WTC11 (cell line): ENCODE results near the gene CDH22. TPM values are rescaled to one million over a fixed set of nuclear protein-coding genes. Genes with fewer than 3 reads are reported as not detected.

Source experiments
- ATAC-seq: fragments of 200-7000 bp; cut with Tn5 transposase; 2 replicates; pipeline ENCODE4 v1.10.0; 2021; ENCODE audit warnings: mild to moderate bottlenecking, moderate library complexity
- CTCF ChIA-PET: fragments of 300-600 bp; sonication (Branson Sonifier 250); formaldehyde crosslinking; loops from one replicate; lab custom pipeline; 2021; ENCODE audit warnings: antibody characterized with exemption; lab: Charles Lee
- POLR2A ChIA-PET: fragments of 350-600 bp; sonication (Branson Sonifier 250); formaldehyde crosslinking; loops from one replicate; lab custom pipeline; 2021; ENCODE audit warnings: antibody characterized with exemption; lab: Charles Lee
- DNase-seq: peaks from one replicate; pipeline ENCODE4 v3.0.0; 2021; ENCODE audit warnings: low spot score
- H3K27ac Mint-ChIP-seq: 2 replicates; pipeline ENCODE4 v1.8.0; 2021; ENCODE audit warnings: mixed read lengths
- H3K27me3 Mint-ChIP-seq: 2 replicates; pipeline ENCODE4 v1.8.0; 2021; ENCODE audit warnings: low read depth, mild to moderate bottlenecking, moderate library complexity, mixed read lengths
- H3K36me3 Mint-ChIP-seq: 2 replicates; pipeline ENCODE4 v1.8.0; 2021; ENCODE audit warnings: mixed read lengths
- H3K4me1 Mint-ChIP-seq: 2 replicates; pipeline ENCODE4 v1.8.0; 2022; ENCODE audit warnings: mixed read lengths
- H3K4me3 Mint-ChIP-seq: 2 replicates; pipeline ENCODE4 v1.8.0; 2021; ENCODE audit warnings: mild to moderate bottlenecking, moderate library complexity, mixed read lengths
- H3K9me3 Mint-ChIP-seq: 2 replicates; pipeline ENCODE4 v1.8.0; 2021; ENCODE audit warnings: mixed read lengths
- ATF1 ChIP-seq: sonication (generic); formaldehyde crosslinking; IDR thresholded peaks from 2 replicates; pipeline ENCODE4 v1.8.1; 2023; ENCODE audit warnings: mild to moderate bottlenecking, moderate library complexity, missing genetic modification reagents
- ATF6 ChIP-seq: sonication (generic); formaldehyde crosslinking; IDR thresholded peaks from 2 replicates; pipeline ENCODE4 v1.8.1; 2023; ENCODE audit warnings: mild to moderate bottlenecking, missing genetic modification reagents
- CBFB ChIP-seq: sonication (generic); formaldehyde crosslinking; IDR thresholded peaks from 2 replicates; pipeline ENCODE4 v1.8.1; 2022; ENCODE audit warnings: mild to moderate bottlenecking, low read depth, missing genetic modification reagents
- CDX4 ChIP-seq: fragments of 250-450 bp; sonication (Bioruptor Pico); IDR thresholded peaks from 2 replicates; pipeline ENCODE4 v1.9.0; 2021; ENCODE audit warnings: moderate library complexity, mild to moderate bottlenecking, inconsistent platforms, borderline replicate concordance
- CREB1 ChIP-seq: sonication (generic); formaldehyde crosslinking; IDR thresholded peaks from 2 replicates; pipeline ENCODE4 v1.8.0; 2023; ENCODE audit warnings: mild to moderate bottlenecking, missing genetic modification reagents
- CREM ChIP-seq: sonication (generic); formaldehyde crosslinking; IDR thresholded peaks from 2 replicates; pipeline ENCODE4 v1.8.1; 2022; ENCODE audit warnings: mild to moderate bottlenecking, missing genetic modification reagents, moderate library complexity
- CTCF ChIP-seq: fragments of 200-600 bp; IDR thresholded peaks from 2 replicates; pipeline ENCODE4 v1.8.0; 2022; ENCODE audit warnings: antibody characterized with exemption
- ELF4 ChIP-seq: sonication (generic); formaldehyde crosslinking; IDR thresholded peaks from 2 replicates; pipeline ENCODE4 v1.8.1; 2022; ENCODE audit warnings: low read depth, mild to moderate bottlenecking, moderate library complexity, missing genetic modification reagents
- FOXK1 ChIP-seq: sonication (generic); formaldehyde crosslinking; IDR thresholded peaks from 2 replicates; pipeline ENCODE4 v1.8.0; 2022; ENCODE audit warnings: mild to moderate bottlenecking, moderate library complexity, missing genetic modification reagents
- IRF1 ChIP-seq: sonication (generic); formaldehyde crosslinking; IDR thresholded peaks from 2 replicates; pipeline ENCODE4 v1.8.0; 2023; ENCODE audit warnings: missing genetic modification reagents
- JAZF1 ChIP-seq: fragments of 250-450 bp; sonication (Bioruptor Pico); IDR thresholded peaks from 2 replicates; pipeline ENCODE4 v1.9.0; 2021; ENCODE audit warnings: moderate library complexity, mild to moderate bottlenecking, inconsistent platforms
- MAX ChIP-seq: sonication (generic); formaldehyde crosslinking; IDR thresholded peaks from 2 replicates; pipeline ENCODE4 v1.8.0; 2022; ENCODE audit warnings: mild to moderate bottlenecking, missing genetic modification reagents
- MXD4 ChIP-seq: fragments of 250-450 bp; sonication (Bioruptor Pico); IDR thresholded peaks from 2 replicates; pipeline ENCODE4 v1.8.0; 2021; ENCODE audit warnings: mild to moderate bottlenecking, moderate library complexity, borderline replicate concordance
- NFATC4 ChIP-seq: fragments of 250-450 bp; sonication (Bioruptor Pico); IDR thresholded peaks from 2 replicates; pipeline ENCODE4 v1.9.0; 2021; ENCODE audit warnings: mild to moderate bottlenecking
- PRDM15 ChIP-seq: sonication (generic); formaldehyde crosslinking; IDR thresholded peaks from 2 replicates; pipeline ENCODE4 v1.8.0; 2022; ENCODE audit warnings: missing genetic modification reagents
- PRRX2 ChIP-seq: fragments of 250-450 bp; sonication (Bioruptor Pico); IDR thresholded peaks from 2 replicates; pipeline ENCODE4 v1.8.0; 2021; ENCODE audit warnings: mild to moderate bottlenecking
- SP1 ChIP-seq: sonication (generic); formaldehyde crosslinking; conservative IDR thresholded peaks from 2 replicates; pipeline ENCODE4 v1.8.1; 2022; ENCODE audit warnings: missing genetic modification reagents
- TCF7 ChIP-seq: sonication (generic); formaldehyde crosslinking; IDR thresholded peaks from 2 replicates; pipeline ENCODE4 v1.8.0; 2022; ENCODE audit warnings: mild to moderate bottlenecking, low read depth, missing genetic modification reagents, moderate library complexity
- TP53 ChIP-seq: sonication (generic); formaldehyde crosslinking; IDR thresholded peaks from 2 replicates; pipeline ENCODE4 v1.8.1; 2023; ENCODE audit warnings: mild to moderate bottlenecking, missing genetic modification reagents
- USF1 ChIP-seq: sonication (generic); formaldehyde crosslinking; IDR thresholded peaks from 2 replicates; pipeline ENCODE4 v1.8.0; 2022; ENCODE audit warnings: mild to moderate bottlenecking, missing genetic modification reagents
- ZNF121 ChIP-seq: sonication (generic); formaldehyde crosslinking; IDR thresholded peaks from 2 replicates; pipeline ENCODE4 v1.8.0; 2023; ENCODE audit warnings: missing genetic modification reagents
- ZNF138 ChIP-seq: sonication (generic); formaldehyde crosslinking; conservative IDR thresholded peaks from 2 replicates; pipeline ENCODE4 v1.8.1; 2022; ENCODE audit warnings: mild to moderate bottlenecking, moderate library complexity, missing genetic modification reagents
- ZNF232 ChIP-seq: sonication (generic); formaldehyde crosslinking; IDR thresholded peaks from 2 replicates; pipeline ENCODE4 v1.8.0; 2022; ENCODE audit warnings: mild to moderate bottlenecking, missing genetic modification reagents
- total RNA-seq: library from RNA; stranded (reverse); gene quantifications from 3 replicates; pipeline ENCODE4 v1.2.3, GENCODE V29; 2021

The CDH22 gene
- total RNA-seq, 1 experiment from 2014 or later, result 0.13 TPM

- no peak for DNase-seq
- no peaks in the 10 kb centered on the region for H3K27me3 Mint-ChIP-seq
- peaks cover 14% of the 10 kb centered on the region for H3K4me1 Mint-ChIP-seq
- ChIA-PET POLR2A (no interaction called here), CTCF (interaction anchor here (0.9 to 1.4 kb wide), 2 partner anchors 10 to 223 kb away, joined by 4 read pairs; no protein-coding TSS in a partner anchor)
- no peaks in the 10 kb centered on the region for H3K9me3 Mint-ChIP-seq
- peaks cover 11% of the 10 kb centered on the region for H3K36me3 Mint-ChIP-seq
- H3K4me3 Mint-ChIP-seq, result no peak overlapping the region
- no peak overlapping the region for H3K27ac Mint-ChIP-seq
- ATAC-seq, result no peak
- TF ChIP-seq PRRX2 (no peak), CDX4 (CRISPR knock-in tag) (no peak), PRDM15 (CRISPR knock-in tag) (no peak), ELF4 (CRISPR knock-in tag) (no peak), CBFB (no peak), TCF7 (no peak), ZNF138 (CRISPR knock-in tag) (no peak), ATF6 (CRISPR knock-in tag) (no peak), FOXK1 (CRISPR knock-in tag) (no peak), ATF1 (no peak), MXD4 (no peak), JAZF1 (CRISPR knock-in tag) (no peak), TP53 (CRISPR knock-in tag) (no peak), NFATC4 (CRISPR knock-in tag) (no peak), ZNF121 (no peak), CTCF (no peak)
These were observed 46.8 kb upstream of the CDH22 start for GRCh38 chr20:46354920-46355654.

- H3K36me3 Mint-ChIP-seq, result peaks cover 13% of the 10 kb centered on the region
- H3K27me3 Mint-ChIP-seq, result no peaks in the 10 kb centered on the region
- DNase-seq (no peak), ATAC-seq (no peak)
- ChIA-PET CTCF (interaction anchor here (1.4 kb wide), 1 partner anchor 179 kb away, joined by 4 read pairs; no protein-coding TSS in a partner anchor), POLR2A (no interaction called here)
- H3K27ac Mint-ChIP-seq, result no peak overlapping the region
- H3K4me1 Mint-ChIP-seq, result peaks cover 19% of the 10 kb centered on the region
- H3K9me3 Mint-ChIP-seq, result no peaks in the 10 kb centered on the region
- H3K4me3 Mint-ChIP-seq, result no peak overlapping the region
- TF ChIP-seq SP1 (CRISPR knock-in tag), result no peak
- no peak for TF ChIP-seq ZNF232 (CRISPR knock-in tag)
- no peak for TF ChIP-seq CREM (CRISPR knock-in tag)
- no peak for TF ChIP-seq CREB1 (CRISPR knock-in tag)
- no peak for TF ChIP-seq USF1
- TF ChIP-seq IRF1 (CRISPR knock-in tag), result no peak
- no peak for TF ChIP-seq MAX (CRISPR knock-in tag)
These were observed 45.9 kb upstream of the CDH22 start for GRCh38 chr20:46354207-46354555.
